Upper lobe of left lung (tissue), 6 donors: ENCODE measurements around the gene GLI1. TPM values are rescaled to one million over a fixed set of nuclear protein-coding genes. Genes with fewer than 3 reads are reported as not detected.
A peak's percentile ranks its signal among the peaks of the same experiment; 100 is the strongest.

Experiments
- ATAC-seq, 2 donors: fragments of 200-7000 bp; cut with Tn5 transposase; one replicate each; pipeline ENCODE4 v1.9.1; 2022; ENCODE audit warnings: mild to moderate bottlenecking in 2 of 2, moderate library complexity in 2 of 2; ENCODE audit not compliant: low FRiP score in 2 of 2
- DNase-seq, 2 donors: peaks; one replicate each; pipeline ENCODE4 v3.0.0-alpha.2; 2019 to 2020
- H3K27ac ChIP-seq, 4 donors: fragments of 200-600 bp; sonication (generic); one replicate each; pipeline ENCODE4 v1.5.1; 2016 to 2019
- H3K27me3 ChIP-seq, 4 donors: fragments of 200-600 bp; sonication (generic); one replicate each; pipeline ENCODE4 v1.5.1; 2017 to 2019
- H3K36me3 ChIP-seq, 4 donors: fragments of 200-600 bp; sonication (generic); one replicate each; pipeline ENCODE4 v1.5.1; 2016 to 2019
- H3K4me1 ChIP-seq, 4 donors: fragments of 200-600 bp; sonication (generic); one replicate each; pipeline ENCODE4 v1.5.1; 2018 to 2019
- H3K4me3 ChIP-seq, 4 donors: fragments of 200-600 bp; sonication (generic); one replicate each; pipeline ENCODE4 v1.5.1; 2017 to 2019; ENCODE audit warnings: mild to moderate bottlenecking in 2 of 4, moderate library complexity in 1 of 4
- H3K9me3 ChIP-seq, 4 donors: fragments of 200-600 bp; sonication (generic); one replicate each; pipeline ENCODE4 v1.5.1; 2018 to 2019
- EP300 ChIP-seq, 4 donors: sonication (generic); formaldehyde crosslinking; IDR thresholded peaks; one replicate each; pipeline ENCODE4 v1.5.1; 2017; ENCODE audit warnings: antibody characterized with exemption in 4 of 4, control low read depth in 2 of 4
- POLR2A ChIP-seq, 4 donors: fragments of 450-650 bp; IDR thresholded peaks; one replicate each; pipeline ENCODE4 v1.5.1; 2016 to 2017; ENCODE audit warnings: antibody characterized with exemption in 4 of 4, mild to moderate bottlenecking in 2 of 4
- POLR2AphosphoS5 ChIP-seq, 2 donors: sonication (generic); formaldehyde crosslinking; IDR thresholded peaks; one replicate each; pipeline ENCODE4 v1.5.1; 2017; ENCODE audit warnings: antibody characterized with exemption in 2 of 2
- WGBS, 2 donors: methylation state at CpG; one replicate each; pipeline ENCODE4 v1.1.5; 2017 to 2018; 5-methylcytosine and 5-hydroxymethylcytosine counted together
- total RNA-seq, 6 donors: library from RNA; depleted of rRNA in 4 of 6; stranded (reverse); fragments of >200 nt in 4 of 6; gene quantifications; one replicate each; pipeline versions ENCODE4 v1.1.0 to v1.2.1, GENCODE V29; 2016 to 2021
- TF ChIP-seq, protein P1 (sequence below), 6 experiments: fragments of 450-650 bp in 4 of 6; fragments of 200-600 bp in 2 of 6; sonication (generic) in 2 of 6; IDR thresholded peaks; one replicate each; pipeline ENCODE4 v1.5.1; 2016 to 2019; ENCODE audit warnings: antibody characterized with exemption in 6 of 6
- donor health status: DM: no; HTN: no; CAD: no; lungs with moderate emphysema.
- donor health status: DM: no; HTN: yes; CAD: no; lungs with severe emphysema.

Gene GLI1
- total RNA-seq, 6 donors from 2014 or later: 0.69 to 3.0 (median 1.5) TPM; not detected in 2

DNA sequence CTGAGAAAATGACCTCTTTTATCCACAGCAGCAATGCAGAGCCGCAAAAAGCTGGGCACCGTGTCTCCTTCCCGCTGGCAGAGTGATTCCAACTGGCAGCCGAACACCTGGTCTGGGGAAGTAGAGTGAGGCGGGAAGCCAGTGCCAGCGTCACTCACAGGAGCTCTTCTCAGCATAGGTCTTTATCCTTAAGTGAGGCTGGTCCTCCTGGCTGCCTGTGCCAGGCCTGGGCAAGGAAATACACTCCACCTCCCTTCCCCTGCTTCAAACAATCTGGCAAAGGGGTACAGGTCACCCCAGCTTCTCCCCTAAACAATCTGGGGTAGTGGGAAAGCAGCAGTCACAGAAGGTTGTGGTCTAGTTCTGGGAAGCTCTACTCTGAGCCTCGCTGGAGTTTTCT, 15.3 kb downstream of the GLI1 start:
- H3K27me3 ChIP-seq: peaks cover 0 to 24% (median 6%) of the 10 kb centered on the region in 4 donors
- no peak overlapping the region for H3K27ac ChIP-seq
- peaks cover 0 to 4% (median 1%) of the 10 kb centered on the region in 4 donors for H3K36me3 ChIP-seq
- H3K4me1 ChIP-seq: peaks cover 13 to 37% (median 25%) of the 10 kb centered on the region in 4 donors
- no peaks in the 10 kb centered on the region for H3K9me3 ChIP-seq
- 80 to 81% methylated on average over 7 of the region's 7 CpGs for WGBS, 2 donors
- TF ChIP-seq EP300 (IDR thresholded peaks at IDR 0.05) (no peak), POLR2AphosphoS5 (IDR thresholded peaks at IDR 0.05) (no peak), POLR2A (IDR thresholded peaks at IDR 0.05) (no peak)
- TF ChIP-seq, protein P1, sequence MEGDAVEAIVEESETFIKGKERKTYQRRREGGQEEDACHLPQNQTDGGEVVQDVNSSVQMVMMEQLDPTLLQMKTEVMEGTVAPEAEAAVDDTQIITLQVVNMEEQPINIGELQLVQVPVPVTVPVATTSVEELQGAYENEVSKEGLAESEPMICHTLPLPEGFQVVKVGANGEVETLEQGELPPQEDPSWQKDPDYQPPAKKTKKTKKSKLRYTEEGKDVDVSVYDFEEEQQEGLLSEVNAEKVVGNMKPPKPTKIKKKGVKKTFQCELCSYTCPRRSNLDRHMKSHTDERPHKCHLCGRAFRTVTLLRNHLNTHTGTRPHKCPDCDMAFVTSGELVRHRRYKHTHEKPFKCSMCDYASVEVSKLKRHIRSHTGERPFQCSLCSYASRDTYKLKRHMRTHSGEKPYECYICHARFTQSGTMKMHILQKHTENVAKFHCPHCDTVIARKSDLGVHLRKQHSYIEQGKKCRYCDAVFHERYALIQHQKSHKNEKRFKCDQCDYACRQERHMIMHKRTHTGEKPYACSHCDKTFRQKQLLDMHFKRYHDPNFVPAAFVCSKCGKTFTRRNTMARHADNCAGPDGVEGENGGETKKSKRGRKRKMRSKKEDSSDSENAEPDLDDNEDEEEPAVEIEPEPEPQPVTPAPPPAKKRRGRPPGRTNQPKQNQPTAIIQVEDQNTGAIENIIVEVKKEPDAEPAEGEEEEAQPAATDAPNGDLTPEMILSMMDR (IDR thresholded peaks at IDR 0.05): no peak
- ATAC-seq: no peak
- no peak for DNase-seq
- H3K4me3 ChIP-seq: peak overlapping the region in 1 of 4 donors; percentile 54

DNA sequence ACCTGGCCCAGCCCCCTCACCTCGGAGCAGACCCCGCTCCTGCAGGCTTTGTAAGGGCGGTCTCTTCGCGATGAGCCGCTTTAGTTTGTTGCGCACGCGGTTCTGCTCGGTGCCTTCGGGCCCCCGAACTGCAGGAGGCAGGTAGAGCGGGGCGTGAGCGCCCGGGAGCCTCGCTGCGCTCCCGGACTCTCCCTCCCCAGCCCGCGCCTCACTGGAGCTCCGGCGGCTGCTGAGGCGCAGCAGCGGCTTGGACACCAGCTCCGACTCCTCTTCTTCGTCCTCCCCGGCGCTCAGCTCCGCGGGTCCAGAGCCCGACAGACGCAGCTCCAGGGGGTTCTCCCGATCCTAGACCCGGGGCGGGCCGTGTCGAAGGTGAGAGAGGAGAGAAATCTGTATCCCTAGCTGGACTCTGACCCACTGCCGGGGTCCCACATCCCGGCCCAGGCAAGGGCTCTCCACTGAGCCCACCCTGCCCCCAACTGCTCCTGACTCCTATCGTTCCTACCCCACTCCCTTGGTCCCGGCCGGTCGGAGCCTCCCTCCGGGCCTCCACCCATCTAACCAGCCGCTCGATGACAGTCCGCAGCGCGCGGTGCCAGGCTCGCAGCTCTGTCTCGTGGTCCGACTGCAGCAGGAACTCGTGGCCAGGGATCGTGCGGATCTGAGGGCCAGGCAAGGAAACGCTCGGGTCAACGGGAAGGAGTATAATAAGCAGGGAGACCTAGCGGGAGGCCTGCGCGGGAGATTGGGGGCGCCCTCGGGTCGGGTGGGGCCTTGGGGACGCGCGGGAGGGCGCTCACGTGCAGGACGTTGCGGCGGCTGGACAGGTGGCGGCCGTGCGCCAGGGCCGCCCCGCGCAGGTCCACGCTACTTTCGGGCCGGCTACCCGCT, 15.9 kb downstream of the GLI1 start:
- TF ChIP-seq, protein P1 (IDR thresholded peaks at IDR 0.05): no peak
- TF ChIP-seq POLR2A (IDR thresholded peaks at IDR 0.05): no peak
- TF ChIP-seq POLR2AphosphoS5 (IDR thresholded peaks at IDR 0.05): no peak
- no peak for TF ChIP-seq EP300 (IDR thresholded peaks at IDR 0.05)
- ATAC-seq (peak in 1 of 2 donors; percentile 42), DNase-seq (peak in 1 of 2 donors; percentile 89)
- Histone ChIP-seq H3K4me1 (peaks cover 14 to 37% (median 25%) of the 10 kb centered on the region in 4 donors), H3K27me3 (peaks cover 0 to 24% (median 6%) of the 10 kb centered on the region in 4 donors), H3K9me3 (no peaks in the 10 kb centered on the region), H3K36me3 (peaks cover 0 to 3% (median 0%) of the 10 kb centered on the region in 4 donors), H3K4me3 (peak overlapping the region in 3 of 4 donors; percentile 40 to 54 (median 50)), H3K27ac (peak overlapping the region in 3 of 4 donors; percentile 75 to 90 (median 87))
- WGBS, 2 donors: 21 to 29% methylated on average over 40 to 77 of the region's 84 CpGs

DNA sequence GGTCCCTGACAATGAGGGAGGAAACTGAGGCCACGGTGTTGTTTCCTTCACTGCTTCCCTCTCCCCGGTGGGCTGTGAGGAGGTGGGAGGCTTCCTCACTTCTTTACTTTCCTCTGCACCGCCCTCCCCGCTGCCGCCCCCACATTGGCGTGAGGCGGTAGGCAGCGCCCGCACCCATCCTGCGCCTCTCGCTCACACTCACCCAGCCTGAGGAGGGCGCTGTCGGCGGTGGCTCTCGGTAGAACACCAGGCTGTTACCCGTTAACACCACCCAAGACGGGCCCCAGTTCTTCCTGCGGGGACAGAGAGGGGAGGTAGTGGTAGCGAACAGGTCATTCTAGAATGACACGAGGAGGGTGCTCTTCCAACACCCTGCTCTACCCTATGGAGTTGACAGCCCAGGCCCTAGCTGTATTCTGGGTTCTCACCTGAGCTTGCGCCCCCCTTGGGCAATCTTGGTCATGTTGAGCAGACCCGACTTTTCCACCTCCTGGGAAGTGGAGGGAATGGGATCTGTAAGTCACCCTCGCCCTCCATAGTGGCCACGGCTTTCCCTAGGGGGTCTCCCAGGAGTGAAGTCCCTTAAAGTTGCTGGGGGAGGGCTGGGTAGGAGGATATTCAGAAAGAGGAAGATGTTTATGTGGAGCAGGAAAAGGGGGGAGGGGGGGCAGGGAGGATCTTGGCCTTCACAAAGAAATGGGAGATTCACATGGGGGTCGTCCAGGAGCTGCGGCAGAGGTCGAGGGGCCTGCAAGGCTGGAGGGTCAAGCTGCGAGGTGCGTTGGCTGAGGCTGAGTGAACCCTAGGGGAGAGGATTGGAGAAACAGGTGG, 16.8 kb downstream of the GLI1 start:
- peak overlapping the region; percentile 75 to 90 (median 82) for H3K27ac ChIP-seq
- H3K9me3 ChIP-seq: no peaks in the 10 kb centered on the region
- peaks cover 0 to 3% (median 0%) of the 10 kb centered on the region in 4 donors for H3K36me3 ChIP-seq
- peak; percentile 65 to 86 for DNase-seq
- ATAC-seq: peak; percentile 40 to 56
- peak overlapping the region in 3 of 4 donors; percentile 40 to 54 (median 50) for H3K4me3 ChIP-seq
- H3K27me3 ChIP-seq: peaks cover 0 to 24% (median 6%) of the 10 kb centered on the region in 4 donors
- WGBS, 2 donors: 12 to 13% methylated on average over 28 to 29 of the region's 29 CpGs
- peaks cover 16 to 37% (median 25%) of the 10 kb centered on the region in 4 donors for H3K4me1 ChIP-seq
- no peak for TF ChIP-seq EP300 (IDR thresholded peaks at IDR 0.05)
- TF ChIP-seq, protein P1 (IDR thresholded peaks at IDR 0.05): peak in 5 of 6 experiments; percentile 34 to 57 (median 48)

DNA sequence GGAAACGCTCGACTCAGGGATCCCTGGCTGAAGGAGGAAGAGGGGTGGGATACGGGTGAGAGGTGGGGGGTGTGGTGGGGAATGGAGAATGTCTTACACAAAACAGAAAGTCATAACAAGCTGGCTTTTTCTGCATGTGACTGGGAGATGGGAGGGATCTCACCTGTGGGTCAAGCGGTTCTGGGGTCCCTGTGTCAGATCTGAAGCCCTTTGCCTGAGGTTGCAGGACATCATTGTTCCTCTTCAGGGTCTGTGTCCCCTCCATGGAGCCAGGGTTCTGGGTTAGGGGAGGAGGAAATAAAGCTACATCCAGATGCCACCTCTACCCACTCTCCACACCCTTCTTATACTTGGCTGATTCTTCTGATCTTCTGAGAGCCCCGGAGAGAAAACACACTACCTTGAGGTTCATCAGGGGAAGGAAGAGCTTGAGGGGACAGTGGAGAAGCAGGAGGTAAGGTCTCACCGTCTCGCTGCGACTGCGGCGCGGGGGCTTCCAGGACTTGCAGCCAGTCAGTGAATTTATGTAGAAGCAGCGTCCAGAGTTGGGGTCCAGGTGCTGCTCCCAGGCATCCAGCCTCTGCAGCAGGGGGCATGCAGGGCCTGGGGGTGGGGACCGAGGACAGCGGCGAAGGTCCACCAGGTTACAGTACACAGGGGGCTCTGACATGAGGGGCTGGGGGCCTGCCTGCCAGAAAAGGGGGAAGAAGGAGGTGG, 17.6 kb downstream of the GLI1 start:
- Histone ChIP-seq H3K36me3 (peaks cover 0 to 3% (median 0%) of the 10 kb centered on the region in 4 donors), H3K9me3 (no peaks in the 10 kb centered on the region), H3K27ac (peak overlapping the region; percentile 75 to 90 (median 82)), H3K4me3 (peak overlapping the region in 3 of 4 donors; percentile 40 to 54 (median 50)), H3K27me3 (peaks cover 0 to 24% (median 6%) of the 10 kb centered on the region in 4 donors), H3K4me1 (peaks cover 16 to 37% (median 25%) of the 10 kb centered on the region in 4 donors)
- WGBS, 2 donors: 55 to 57% methylated on average over 15 of the region's 15 CpGs
- TF ChIP-seq EP300 (IDR thresholded peaks at IDR 0.05) (no peak), POLR2A (IDR thresholded peaks at IDR 0.05) (no peak), POLR2AphosphoS5 (IDR thresholded peaks at IDR 0.05) (no peak)
- TF ChIP-seq, protein P1 (IDR thresholded peaks at IDR 0.05): no peak
- ATAC-seq (no peak), DNase-seq (no peak)
